ENCODE measurements around the gene TM2D3.

Gene TM2D3

DNA sequence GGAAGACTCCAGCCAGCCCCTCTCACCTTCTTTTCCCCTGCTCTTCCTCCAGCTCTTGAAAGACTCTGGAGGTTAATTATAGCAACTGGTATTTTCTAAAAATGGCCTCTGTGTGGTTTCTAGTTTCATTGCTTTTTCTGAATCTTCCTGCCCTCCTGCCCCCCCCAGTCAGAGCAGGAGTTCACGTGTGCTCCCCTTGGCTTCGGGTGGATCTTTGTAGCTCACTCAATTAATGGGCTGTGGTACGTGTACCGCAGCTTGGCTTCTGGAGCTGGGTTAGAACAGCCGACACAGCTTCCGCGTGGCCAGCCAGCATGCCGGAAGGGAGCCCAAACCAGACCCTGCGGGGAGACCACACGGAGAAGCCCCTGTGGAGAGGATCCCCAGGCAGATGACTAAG, 31.5 kb downstream of the TM2D3 start:
- no peak for DNase-seq

DNA sequence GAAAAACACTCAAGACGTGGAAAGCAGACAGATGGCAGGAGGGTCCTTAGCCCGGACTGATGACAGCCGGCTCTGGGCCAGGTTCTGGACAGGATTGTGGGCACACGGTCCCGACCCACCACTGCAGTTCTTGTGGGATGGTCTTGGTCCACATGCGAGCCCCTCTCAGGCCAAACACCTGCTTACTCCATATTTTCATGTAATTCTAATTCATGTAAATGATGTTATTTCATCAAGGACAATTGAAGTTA, 32.6 kb downstream of the TM2D3 start:
- DNase-seq = no peak

DNA sequence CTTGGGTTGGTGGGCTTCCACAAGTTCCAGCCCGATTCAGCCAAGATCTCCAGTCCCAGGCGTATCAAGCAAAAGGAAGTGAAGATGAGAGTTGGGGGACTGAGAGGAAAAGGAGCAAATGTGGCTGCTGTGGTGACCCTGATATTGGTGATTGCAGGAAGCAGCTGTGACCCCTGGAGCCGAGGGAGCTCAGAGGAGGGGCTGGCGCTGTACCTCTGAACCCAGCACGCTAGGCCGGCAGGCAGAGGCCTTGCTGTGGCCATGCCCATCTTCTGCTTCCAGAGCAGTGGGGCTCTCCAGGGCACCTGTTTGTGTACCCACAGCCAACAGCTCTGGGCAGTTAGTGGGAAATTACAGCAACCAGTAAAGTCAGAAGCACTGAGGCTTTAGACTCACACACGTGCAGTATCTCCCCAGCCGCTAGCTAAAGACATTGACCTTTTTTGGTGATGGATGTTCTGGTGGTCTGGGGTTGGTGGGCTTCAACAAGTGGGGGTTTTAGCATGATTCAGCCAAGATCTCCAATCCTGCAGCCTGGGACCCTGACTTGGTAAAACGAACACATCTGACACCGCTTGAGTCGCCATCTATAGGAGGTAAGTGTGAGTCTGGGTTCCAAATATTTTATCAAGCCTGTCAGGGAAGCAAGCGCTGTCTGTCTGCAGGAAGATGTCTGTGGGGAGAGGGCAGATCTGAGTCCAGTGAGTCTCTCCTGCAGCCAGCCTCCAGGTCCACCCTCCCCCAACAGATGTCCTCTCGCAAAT, 33.1 kb downstream of the TM2D3 start:
- no peak for DNase-seq

DNA sequence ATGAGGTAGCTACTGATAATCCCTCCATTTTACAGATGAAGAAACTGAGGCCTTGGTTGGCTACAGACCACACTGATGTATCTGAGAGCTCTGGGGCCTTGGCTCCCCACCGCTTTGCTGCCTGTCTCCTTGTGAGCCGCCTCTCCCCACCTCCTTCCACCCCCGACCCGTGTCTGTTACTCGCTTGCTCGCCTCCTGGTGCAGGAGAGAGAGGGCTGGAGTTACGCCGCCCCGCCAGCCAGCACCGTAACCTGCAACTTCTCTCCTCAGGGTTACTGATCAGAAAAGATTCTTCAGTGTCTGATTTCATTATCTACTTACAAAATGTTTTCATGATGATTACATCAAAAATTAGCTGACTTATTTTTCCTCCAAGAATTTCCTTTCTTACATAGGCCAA, 34.1 kb downstream of the TM2D3 start:
- DNase-seq = no peak

DNA sequence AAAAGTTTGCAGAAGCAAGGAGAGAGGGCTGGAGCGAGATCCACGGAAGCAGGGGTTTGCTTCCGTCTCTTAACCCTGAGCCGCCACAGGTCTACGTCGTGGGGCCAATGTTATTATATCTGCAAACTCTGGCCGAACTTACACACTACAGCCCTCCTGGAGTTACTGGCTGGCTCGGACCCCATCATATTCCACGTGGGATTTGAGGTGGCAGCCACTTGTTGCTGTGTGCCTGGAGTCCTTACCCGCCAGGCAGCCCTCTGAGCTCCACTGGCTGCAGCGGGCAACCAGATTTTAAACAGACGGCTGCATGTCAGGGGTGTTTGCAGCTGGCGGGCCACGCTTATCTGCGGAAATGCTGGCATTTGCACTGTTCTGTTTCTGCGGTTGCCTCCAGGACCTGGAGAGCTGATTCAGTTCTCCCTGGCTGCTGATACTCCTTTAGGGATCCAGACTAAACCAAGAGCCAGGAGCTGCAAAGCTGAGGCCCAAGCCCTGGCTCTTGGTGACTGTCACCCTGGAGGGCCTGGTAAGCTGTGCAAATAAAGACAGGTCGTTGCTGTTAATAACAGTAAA, 34.7 kb downstream of the TM2D3 start:
- DNase-seq = no peak

GRCh38 chr15:101615986-101616848, 36.0 kb downstream of the TM2D3 start:
- peak; percentile 13 for DNase-seq

DNA sequence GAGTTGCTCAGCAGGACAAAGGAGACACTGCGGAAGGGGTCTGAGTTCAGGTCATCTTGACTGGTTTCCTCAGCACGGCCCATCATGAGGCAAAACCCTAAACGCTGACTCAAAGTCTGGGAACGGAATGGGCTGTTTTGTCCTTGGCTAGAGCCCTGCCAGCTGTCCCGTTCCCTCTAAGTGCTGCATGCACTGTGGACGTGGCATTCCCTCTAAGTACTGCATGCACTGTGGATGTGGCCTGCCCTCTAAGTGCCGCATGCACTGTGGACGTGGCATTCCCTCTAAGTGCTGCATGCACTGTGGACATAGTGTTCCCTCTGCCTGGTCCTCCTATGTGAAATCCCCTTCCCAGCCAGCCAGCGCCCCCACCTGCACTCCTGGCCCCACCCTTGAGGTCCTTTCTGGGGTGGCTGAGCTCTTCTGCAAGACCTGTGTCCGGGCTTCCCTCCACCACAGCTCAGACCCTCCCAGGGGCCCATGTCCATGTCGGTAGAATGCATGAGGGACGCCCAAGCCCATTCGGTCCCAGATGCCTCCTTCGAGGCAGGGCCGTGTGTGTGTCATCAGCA, 36.7 kb downstream of the TM2D3 start:
- DNase-seq = no peak

GRCh38 chr15:101614761-101615160, 37.4 kb downstream of the TM2D3 start:
- no peak for DNase-seq

- DNase-seq = no peak
Measured at GRCh38 chr15:101614001-101614585, 38.1 kb downstream of the TM2D3 start.

DNA sequence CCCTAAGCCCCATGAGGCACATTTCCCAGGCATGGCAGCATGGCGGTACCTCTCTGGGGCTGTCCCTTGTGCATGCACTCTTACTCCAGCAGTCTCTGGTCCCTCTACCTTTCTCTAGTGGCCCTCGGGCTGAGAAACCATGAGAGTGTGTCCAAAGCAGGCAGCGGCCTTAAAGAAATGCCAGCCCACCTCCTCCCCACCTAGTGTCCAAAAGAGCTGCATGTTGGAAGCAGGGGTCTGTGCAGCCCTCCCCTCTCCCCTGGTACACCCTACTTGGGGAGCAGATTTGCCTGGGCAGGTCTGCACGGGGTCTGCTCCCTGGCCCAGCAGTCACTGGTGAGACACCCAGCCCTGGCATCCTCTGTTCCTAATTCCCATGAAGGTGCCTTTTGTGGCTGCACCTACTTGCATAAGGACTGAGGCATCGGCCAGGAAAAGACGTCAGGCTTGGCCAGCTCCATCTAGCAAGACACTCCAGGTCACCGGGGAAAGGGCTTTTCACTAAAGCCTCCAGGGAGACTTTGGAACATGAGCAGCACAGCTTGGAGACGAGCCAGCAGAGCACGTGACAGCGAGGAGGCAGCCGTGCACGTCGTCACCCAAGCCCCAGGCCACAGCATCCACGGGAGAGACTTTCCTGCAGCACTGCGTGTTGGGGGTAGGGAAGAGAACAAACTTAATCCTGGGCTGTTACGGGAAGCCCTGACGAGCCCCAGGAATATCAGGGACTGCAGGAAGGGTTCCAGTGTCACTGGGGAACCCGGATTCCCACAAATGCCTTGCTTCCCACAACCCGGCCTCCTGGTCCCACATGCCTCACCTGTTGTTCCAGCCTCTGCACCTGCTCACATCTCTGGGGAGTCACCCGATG, 38.8 kb downstream of the TM2D3 start:
- no peak for DNase-seq

DNA sequence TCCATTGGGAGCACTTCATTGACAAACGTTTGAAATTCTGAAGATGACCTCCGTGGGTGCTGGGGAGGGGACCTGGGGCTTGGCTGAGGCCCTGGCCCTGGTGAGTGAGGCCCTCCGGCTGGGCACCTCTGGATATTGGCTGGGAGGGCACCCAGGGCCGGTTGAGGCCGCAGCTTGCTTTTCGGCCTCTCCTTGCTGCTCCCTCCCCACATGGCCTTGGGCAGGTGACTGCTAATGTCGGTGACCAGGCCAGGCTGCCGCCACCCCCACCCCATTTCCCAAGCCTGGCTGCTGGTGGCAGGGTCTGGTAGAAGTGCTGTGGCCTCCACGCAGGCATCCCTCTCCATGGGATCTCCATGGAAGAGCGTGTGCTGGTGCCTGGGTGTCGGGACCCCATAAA, 39.5 kb downstream of the TM2D3 start:
- DNase-seq = no peak

GRCh38 chr15:101611580-101612299, 40.4 kb downstream of the TM2D3 start:
- no peak for DNase-seq

DNA sequence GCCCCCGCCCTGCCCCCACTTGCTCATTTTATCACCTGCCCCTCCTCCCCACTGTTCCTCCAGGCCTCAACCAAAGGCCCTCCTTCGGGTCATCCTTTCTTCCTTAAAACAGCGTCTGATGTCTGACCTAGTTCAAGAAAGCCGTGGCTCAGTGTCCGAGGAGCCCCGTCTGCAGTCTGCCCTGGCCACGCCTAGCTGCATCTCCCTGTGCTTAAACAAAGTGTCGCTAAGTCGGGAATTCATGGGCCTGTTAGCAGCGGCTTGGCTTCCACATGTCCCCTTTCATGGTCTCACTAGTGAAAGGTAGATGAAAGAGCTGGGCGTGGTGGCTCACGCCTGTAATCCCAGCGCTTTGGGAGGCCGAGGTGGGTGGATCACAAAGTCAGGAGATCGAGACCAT, 41.2 kb downstream of the TM2D3 start:
- DNase-seq = no peak

- no peak for DNase-seq
Measured at GRCh38 chr15:101610611-101611000, 41.6 kb downstream of the TM2D3 start.

DNA sequence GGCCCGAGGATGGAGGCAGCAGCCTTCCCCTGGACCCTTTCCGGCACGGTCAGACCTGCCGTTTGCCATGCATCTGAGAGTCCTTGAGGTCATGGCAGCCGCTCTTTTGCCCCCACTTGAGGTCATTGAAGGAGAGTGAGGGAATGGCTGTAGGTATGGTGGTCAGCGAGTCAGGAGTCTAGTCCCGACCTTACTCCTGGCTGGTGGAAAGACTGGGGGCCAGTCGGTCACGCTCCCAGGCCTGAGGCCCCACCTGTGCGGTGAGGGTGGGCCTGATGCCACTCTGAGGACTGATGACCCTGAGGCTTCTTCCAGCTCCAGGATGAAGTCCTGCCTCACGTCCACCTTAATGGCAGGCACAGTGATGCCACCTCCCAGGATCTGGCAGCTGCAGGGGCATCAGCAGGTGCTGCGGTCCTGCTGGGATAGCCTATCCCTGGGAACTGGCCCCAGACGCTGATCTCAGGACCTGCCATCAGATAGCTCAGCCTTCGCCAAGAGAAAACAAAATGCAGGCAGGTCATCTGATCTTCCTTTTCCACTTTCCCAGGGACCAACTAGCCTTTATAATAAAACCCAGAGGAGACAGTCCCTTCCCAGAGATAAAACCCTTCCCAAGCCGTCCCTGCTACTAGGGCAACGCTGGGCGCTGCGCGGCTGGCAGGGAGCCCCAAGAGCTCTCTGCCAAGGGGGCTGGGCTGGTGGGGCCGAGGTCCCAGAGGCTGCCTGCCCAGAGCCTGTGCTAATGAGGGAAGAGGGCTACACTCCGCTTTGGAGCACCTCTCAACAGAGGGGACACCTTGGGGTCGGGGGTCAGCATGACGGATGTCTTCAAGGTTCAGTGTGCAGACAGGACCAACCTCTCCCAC, 42.2 kb downstream of the TM2D3 start:
- DNase-seq = no peak

DNA sequence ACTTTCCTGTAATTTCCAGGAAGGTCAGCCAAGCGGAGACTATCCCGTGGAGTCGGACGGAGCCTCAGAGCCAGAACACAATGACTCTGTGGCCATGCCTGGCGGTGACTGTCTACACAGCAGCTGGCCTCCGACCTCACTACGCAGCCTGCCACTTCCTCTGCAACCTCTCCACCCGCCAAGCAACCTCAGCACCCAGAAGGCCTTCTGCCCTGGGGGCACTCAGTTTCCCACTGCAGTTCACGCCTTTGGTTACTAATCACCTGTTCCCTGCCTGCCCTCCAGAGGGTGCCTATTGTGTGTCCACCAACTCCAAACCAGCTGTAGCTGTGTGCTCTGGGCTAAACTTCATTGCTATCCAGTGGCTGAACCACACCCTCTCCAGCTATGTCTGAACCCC, 44.0 kb downstream of the TM2D3 start:
- DNase-seq = no peak

DNA sequence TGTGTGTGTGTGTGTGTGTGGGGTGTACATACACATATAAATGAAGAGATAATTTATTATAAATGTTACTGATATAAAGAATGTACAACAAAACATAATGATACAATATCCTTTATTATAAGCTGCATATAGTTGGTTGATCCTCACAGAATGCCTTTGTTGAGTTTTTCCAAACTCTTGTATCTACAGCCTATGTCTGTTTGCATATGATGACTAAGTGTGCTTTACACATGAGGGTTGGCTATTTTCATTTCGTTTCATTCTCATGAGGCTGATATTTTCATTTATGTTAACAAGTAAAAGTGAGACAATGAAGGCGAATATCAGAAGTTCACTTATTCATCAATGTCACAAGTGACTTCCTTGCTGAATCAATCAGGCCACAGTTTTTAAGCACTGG, 45.1 kb downstream of the TM2D3 start:
- no peak for DNase-seq

DNA sequence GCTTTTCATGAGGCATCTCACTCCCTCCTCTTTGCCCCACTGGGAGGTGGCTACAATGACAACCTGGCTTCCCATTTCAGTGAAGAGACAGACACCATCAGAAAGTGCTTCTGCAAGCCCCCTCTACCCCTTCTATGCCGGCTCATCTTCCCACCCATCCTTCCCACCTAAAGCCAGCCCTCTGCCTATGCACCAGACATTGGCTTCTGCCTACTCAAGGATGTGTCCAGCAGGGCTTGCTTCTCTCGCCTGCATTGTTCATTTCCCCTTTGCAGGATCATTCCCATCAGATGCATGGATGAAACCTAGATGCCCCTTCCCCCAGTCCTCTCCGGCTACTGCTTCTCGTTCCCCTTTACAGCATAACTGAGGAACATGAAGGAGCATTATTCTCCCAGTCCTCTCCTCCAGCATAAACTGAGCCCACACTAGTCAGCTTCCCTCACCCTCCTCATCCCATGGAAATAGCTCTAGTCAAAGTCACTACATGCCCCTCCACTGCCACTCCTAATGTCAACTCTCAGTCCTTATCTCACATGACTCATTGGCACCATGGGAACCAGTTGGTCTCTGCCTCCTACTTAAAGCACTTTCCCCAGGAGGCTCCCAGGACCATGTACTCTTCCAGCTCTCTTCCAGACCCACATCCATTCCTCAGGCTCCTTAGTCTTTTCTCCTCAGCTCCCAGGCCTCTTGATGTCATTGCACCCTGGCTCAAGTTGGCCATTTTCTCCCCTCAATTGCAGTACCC, 47.9 kb downstream of the TM2D3 start:
- DNase-seq = no peak

- DNase-seq = no peak
Measured at GRCh38 chr15:101602801-101603200, 49.4 kb downstream of the TM2D3 start.

- no peak for DNase-seq
Measured at GRCh38 chr15:101600035-101600434, 52.1 kb downstream of the TM2D3 start.
